Kidney (tissue), 14 donors: Measurements from ENCODE around the gene SDK1. TPM values are rescaled to one million over a fixed set of nuclear protein-coding genes. Genes with fewer than 3 reads are reported as not detected.

ENCODE experiments used
- DNase-seq, 5 donors: peaks; one replicate each; pipeline ENCODE4 v3.0.0-alpha.2; 2013 to 2020
- FAIRE-seq: peaks from 2 replicates; lab custom pipeline; 2012; peaks lifted over from hg19 to GRCh38; lab: Jason Lieb, UNC
- H3K27ac ChIP-seq, 2 donors: one replicate each; pipeline ENCODE4 v1.7.0; 2013; ENCODE audit warnings: low read depth in 2 of 2, low read length in 2 of 2, inconsistent platforms in 1 of 2
- H3K27me3 ChIP-seq: one replicate; pipeline ENCODE4 v1.7.1; 2013; ENCODE audit warnings: low read length, inconsistent platforms; ENCODE audit not compliant: control insufficient read depth, insufficient read depth
- H3K36me3 ChIP-seq, 3 donors: one replicate each; pipeline versions ENCODE4 v1.7.0 to v1.7.1; 2013; ENCODE audit warnings: low read length in 3 of 3, control low read depth in 1 of 3, inconsistent platforms in 1 of 3; ENCODE audit not compliant: insufficient read depth in 3 of 3, control insufficient read depth in 2 of 3
- H3K4me1 ChIP-seq, 3 donors: one replicate each; pipeline versions ENCODE4 v1.7.0 to v1.7.1; 2013; ENCODE audit warnings: low read length in 3 of 3, inconsistent platforms in 1 of 3, low read depth in 1 of 3; ENCODE audit not compliant: control insufficient read depth in 2 of 3, insufficient read depth in 2 of 3
- H3K4me3 ChIP-seq, 3 donors: one replicate each; pipeline versions ENCODE4 v1.7.0 to v1.8.1; 2013; ENCODE audit warnings: low read length in 3 of 3, control low read depth in 1 of 3, inconsistent platforms in 1 of 3
- H3K9ac ChIP-seq, 3 donors: one replicate each; pipeline versions ENCODE4 v1.7.0 to v1.7.1; 2013; ENCODE audit warnings: low read length in 3 of 3, control low read depth in 1 of 3, inconsistent platforms in 1 of 3
- H3K9me3 ChIP-seq, 3 donors: one replicate each; pipeline versions ENCODE4 v1.7.0 to v1.7.1; 2013; ENCODE audit warnings: low read length in 3 of 3, control low read depth in 1 of 3, inconsistent platforms in 1 of 3; ENCODE audit not compliant: control insufficient read depth in 2 of 3, insufficient read depth in 1 of 3
- CTCF ChIP-seq: IDR thresholded peaks from 3 replicates; pipeline ENCODE4 v1.5.1; 2012; ENCODE audit warnings: mild to moderate bottlenecking, moderate library complexity, borderline replicate concordance; ENCODE audit not compliant: insufficient read depth; ENCODE audit errors: extremely low read depth
- intact Hi-C: fragments of 100-400 bp; cut with DNase I; formaldehyde crosslinking; loops from one replicate; pipeline ENCODE4 v1.11.1; 2022
- polyA plus RNA-seq: library from polyadenylated mRNA; stranded (reverse); fragments of 350-450 nt; fragmentation: Illumina TruSeq; extraction: RNeasy Lipid Tissue Mini Kit (QIAGEN cat#74804); gene quantifications from one replicate; pipeline ENCODE4 v1.2.3, GENCODE V29; 2014; ENCODE audit warnings: low read depth, low replicate concordance; ENCODE audit not compliant: insufficient read depth
- total RNA-seq: library from RNA; stranded (reverse); fragmentation: NEBNext Ultra II Directional; extraction: Animal tissue kit (Norgen Biotek cat#: 25700); gene quantifications from one replicate; pipeline ENCODE4 v1.2.1, GENCODE V29; 2021
- donor health status: control.
- donor health status: control.
- donor health status: control.
- donor health status: control.
- donor health status: control.
- donor health status: DM: yes; HTN: yes; CAD: no.
- donor health status: Normal renal cell carcinoma (clear cell type).

The SDK1 gene
- total and polyA plus RNA-seq, 2 donors from 2014 or later, result 2.0 to 38.3 TPM

- Histone ChIP-seq H3K9ac (no peak overlapping the region), H3K4me3 (no peak overlapping the region), H3K4me1 (no peaks in the 10 kb centered on the region), H3K9me3 (peaks cover 0 to 9% (median 4%) of the 10 kb centered on the region in 3 donors), H3K36me3 (no peaks in the 10 kb centered on the region), H3K27ac (no peak overlapping the region), H3K27me3 (no peaks in the 10 kb centered on the region)
- DNase-seq (no peak), FAIRE-seq (no peak)
- no peak for TF ChIP-seq CTCF
- intact Hi-C loops, result no loop called here
Measured at GRCh38 chr7:3446786-3447185, 145.7 kb downstream of the SDK1 start.

- H3K4me3 ChIP-seq, result no peak overlapping the region
- H3K9ac ChIP-seq, result no peak overlapping the region
- H3K27ac ChIP-seq, result no peak overlapping the region
- no peak for DNase-seq
- H3K27me3 ChIP-seq, result no peaks in the 10 kb centered on the region
- no peak for TF ChIP-seq CTCF
- intact Hi-C loops, result no loop called here
- no peak for FAIRE-seq
- H3K9me3 ChIP-seq, result no peaks in the 10 kb centered on the region
- H3K36me3 ChIP-seq, result no peaks in the 10 kb centered on the region
- no peaks in the 10 kb centered on the region for H3K4me1 ChIP-seq
Measured at GRCh38 chr7:3451701-3452100, 150.6 kb downstream of the SDK1 start.

GRCh38 chr7:3453398-3453797 lies 152.3 kb downstream of the SDK1 start:
- Histone ChIP-seq H3K36me3 (no peaks in the 10 kb centered on the region), H3K9ac (no peak overlapping the region), H3K4me1 (no peaks in the 10 kb centered on the region), H3K27me3 (no peaks in the 10 kb centered on the region), H3K27ac (no peak overlapping the region), H3K9me3 (no peaks in the 10 kb centered on the region), H3K4me3 (no peak overlapping the region)
- DNase-seq (no peak), FAIRE-seq (no peak)
- no peak for TF ChIP-seq CTCF
- intact Hi-C loops, result no loop called here
